Glutamatergic neuron (in vitro differentiated cells): ENCODE data around the gene MPZL2. TPM values are rescaled to one million over a fixed set of nuclear protein-coding genes. Genes with fewer than 3 reads are reported as not detected.

Experiments
- DNase-seq: peaks from one replicate; pipeline ENCODE4 v3.0.0; 2022
- H3K27ac Mint-ChIP-seq: one replicate; pipeline ENCODE4 v1.8.0; 2020; ENCODE audit warnings: mild to moderate bottlenecking, mixed read lengths, inconsistent platforms; ENCODE audit not compliant: unreplicated experiment
- H3K27me3 Mint-ChIP-seq: one replicate; pipeline ENCODE4 v1.8.0; 2020; ENCODE audit warnings: mild to moderate bottlenecking, moderate library complexity, mixed read lengths, inconsistent platforms; ENCODE audit not compliant: unreplicated experiment
- H3K36me3 Mint-ChIP-seq: one replicate; pipeline ENCODE4 v1.8.0; 2020; ENCODE audit warnings: mild to moderate bottlenecking, mixed read lengths, inconsistent platforms; ENCODE audit not compliant: unreplicated experiment
- H3K4me1 Mint-ChIP-seq: one replicate; pipeline ENCODE4 v1.8.0; 2020; ENCODE audit warnings: mild to moderate bottlenecking, low read depth, mixed read lengths, inconsistent platforms; ENCODE audit not compliant: unreplicated experiment
- H3K4me3 Mint-ChIP-seq: one replicate; pipeline ENCODE4 v1.8.0; 2020; ENCODE audit warnings: mild to moderate bottlenecking, mixed read lengths, inconsistent platforms; ENCODE audit not compliant: unreplicated experiment
- H3K9me3 Mint-ChIP-seq: one replicate; pipeline ENCODE4 v1.8.0; 2020; ENCODE audit warnings: mild to moderate bottlenecking, moderate library complexity, mixed read lengths, inconsistent platforms; ENCODE audit not compliant: unreplicated experiment
- CTCF ChIP-seq: fragments of 200-600 bp; sonication (generic); IDR thresholded peaks from one replicate; pipeline ENCODE4 v1.5.0; 2021; ENCODE audit not compliant: partially characterized antibody, unreplicated experiment
- total RNA-seq: library from RNA; stranded (reverse); fragmentation: NEBNext Ultra II Directional; extraction: Animal tissue kit (Norgen Biotek cat#: 25700); gene quantifications from one replicate; pipeline ENCODE4 v1.2.1, GENCODE V29; 2021; ENCODE audit not compliant: unreplicated experiment

Gene MPZL2
- total RNA-seq, 1 donor from 2014 or later, result not detected

- no peak overlapping the region for H3K4me3 Mint-ChIP-seq
- no peaks in the 10 kb centered on the region for H3K36me3 Mint-ChIP-seq
- no peak for DNase-seq
- H3K9me3 Mint-ChIP-seq, result peaks cover 3% of the 10 kb centered on the region
- TF ChIP-seq CTCF, result no peak
- H3K4me1 Mint-ChIP-seq, result no peaks in the 10 kb centered on the region
- no peaks in the 10 kb centered on the region for H3K27me3 Mint-ChIP-seq
- H3K27ac Mint-ChIP-seq, result no peak overlapping the region
Observed at GRCh38 chr11:118304227-118304567, 40.1 kb upstream of the MPZL2 start.

GRCh38 chr11:118301600-118302195 is 37.6 kb upstream of the MPZL2 start:
- Mint-ChIP-seq H3K27me3 (no peaks in the 10 kb centered on the region), H3K27ac (no peak overlapping the region), H3K9me3 (peaks cover 3% of the 10 kb centered on the region), H3K36me3 (no peaks in the 10 kb centered on the region), H3K4me1 (no peaks in the 10 kb centered on the region), H3K4me3 (no peak overlapping the region)
- TF ChIP-seq CTCF, result no peak
- DNase-seq, result no peak

- no peak for TF ChIP-seq CTCF
- H3K27ac Mint-ChIP-seq, result no peak overlapping the region
- no peaks in the 10 kb centered on the region for H3K9me3 Mint-ChIP-seq
- H3K4me3 Mint-ChIP-seq, result no peak overlapping the region
- peaks cover 2% of the 10 kb centered on the region for H3K4me1 Mint-ChIP-seq
- no peak for DNase-seq
- no peaks in the 10 kb centered on the region for H3K27me3 Mint-ChIP-seq
- H3K36me3 Mint-ChIP-seq, result no peaks in the 10 kb centered on the region
Observed at GRCh38 chr11:118295815-118296454, 31.8 kb upstream of the MPZL2 start.

GRCh38 chr11:118295199-118295598 is 31.1 kb upstream of the MPZL2 start:
- H3K4me1 Mint-ChIP-seq, result peaks cover 2% of the 10 kb centered on the region

More at GRCh38 chr11:118295199-118295598, 31.1 kb upstream of the MPZL2 start:
- Mint-ChIP-seq H3K36me3 (no peaks in the 10 kb centered on the region), H3K27me3 (no peaks in the 10 kb centered on the region), H3K9me3 (peaks cover 2% of the 10 kb centered on the region), H3K4me3 (no peak overlapping the region), H3K27ac (no peak overlapping the region)
- no peak for TF ChIP-seq CTCF
- no peak for DNase-seq
